CD4-positive, CD25-positive, alpha-beta regulatory T cell (primary cell): ENCODE measurements around the gene MMP12. TPM values are rescaled to one million over a fixed set of nuclear protein-coding genes. Genes with fewer than 3 reads are reported as not detected.

Experiments used
- ATAC-seq, 2 donors: fragments of 150-1000 bp; cut with Tn5 transposase; one replicate each; pipeline ENCODE4 v1.10.0; 2021; ENCODE audit warnings: low read depth in 2 of 2, moderate number of reproducible peaks in 2 of 2, moderate library complexity in 1 of 2
- DNase-seq, 3 donors: peaks; one replicate each; pipeline versions ENCODE4 v3.0.0 to v3.0.0-alpha.2; 2012 to 2022; ENCODE audit warnings: mixed read lengths in 1 of 3
- H3K27ac ChIP-seq: one replicate; pipeline ENCODE4 v1.7.0; 2013; ENCODE audit warnings: mild to moderate bottlenecking, low read length; ENCODE audit not compliant: insufficient read depth, poor library complexity, severe bottlenecking
- H3K27me3 ChIP-seq: one replicate; pipeline ENCODE4 v1.7.0; 2013; ENCODE audit warnings: low read length; ENCODE audit not compliant: control insufficient read depth, insufficient read depth
- H3K36me3 ChIP-seq: one replicate; pipeline ENCODE4 v1.7.0; 2013; ENCODE audit warnings: mild to moderate bottlenecking, low read length, moderate library complexity; ENCODE audit not compliant: control insufficient read depth, insufficient read depth
- H3K4me1 ChIP-seq: 2 replicates; pipeline ENCODE4 v1.7.0; 2013; ENCODE audit warnings: mild to moderate bottlenecking, low read length; ENCODE audit not compliant: insufficient read depth, control insufficient read depth, poor library complexity, severe bottlenecking
- H3K4me3 ChIP-seq: one replicate; pipeline ENCODE4 v1.7.0; 2013; ENCODE audit warnings: low read depth, mild to moderate bottlenecking, low read length, moderate library complexity
- H3K9me3 ChIP-seq, 2 experiments: 1 replicate in 1 of 2; 2 replicates in 1 of 2; pipeline ENCODE4 v1.7.0; 2013; ENCODE audit warnings: low read length in 2 of 2, mild to moderate bottlenecking in 1 of 2, moderate library complexity in 1 of 2; ENCODE audit not compliant: control insufficient read depth in 2 of 2
- H3K27ac Mint-ChIP-seq, 3 donors: one replicate each; pipeline ENCODE4 v1.8.0; 2020 to 2022; ENCODE audit warnings: mild to moderate bottlenecking in 3 of 3, mixed read lengths in 3 of 3, moderate library complexity in 2 of 3
- H3K27me3 Mint-ChIP-seq: one replicate; pipeline ENCODE4 v1.8.0; 2022; ENCODE audit warnings: mild to moderate bottlenecking, mixed read lengths
- H3K36me3 Mint-ChIP-seq: one replicate; pipeline ENCODE4 v1.8.0; 2020; ENCODE audit warnings: mixed read lengths
- H3K4me1 Mint-ChIP-seq, 4 donors: one replicate each; pipeline ENCODE4 v1.8.0; 2020 to 2022; ENCODE audit warnings: mixed read lengths in 4 of 4, mild to moderate bottlenecking in 1 of 4
- H3K4me3 Mint-ChIP-seq, 4 donors: one replicate each; pipeline ENCODE4 v1.8.0; 2020 to 2022; ENCODE audit warnings: mild to moderate bottlenecking in 4 of 4, mixed read lengths in 4 of 4, moderate library complexity in 3 of 4
- H3K9me3 Mint-ChIP-seq, 7 donors: one replicate each; pipeline ENCODE4 v1.8.0; 2020 to 2022; ENCODE audit warnings: mixed read lengths in 7 of 7, mild to moderate bottlenecking in 3 of 7, moderate library complexity in 2 of 7
- polyA plus RNA-seq, 4 donors: library from polyadenylated mRNA; unstranded; fragments of 300-500 nt; fragmentation: Illumina TruSeq; gene quantifications; one replicate each; pipeline ENCODE4 v1.2.3, GENCODE V29; 2021
- total RNA-seq: library from RNA; stranded (reverse); gene quantifications from one replicate; pipeline ENCODE4 v1.2.3, GENCODE V29; 2022

The MMP12 gene
- total and polyA plus RNA-seq, 5 donors from 2014 or later = not detected

DNA sequence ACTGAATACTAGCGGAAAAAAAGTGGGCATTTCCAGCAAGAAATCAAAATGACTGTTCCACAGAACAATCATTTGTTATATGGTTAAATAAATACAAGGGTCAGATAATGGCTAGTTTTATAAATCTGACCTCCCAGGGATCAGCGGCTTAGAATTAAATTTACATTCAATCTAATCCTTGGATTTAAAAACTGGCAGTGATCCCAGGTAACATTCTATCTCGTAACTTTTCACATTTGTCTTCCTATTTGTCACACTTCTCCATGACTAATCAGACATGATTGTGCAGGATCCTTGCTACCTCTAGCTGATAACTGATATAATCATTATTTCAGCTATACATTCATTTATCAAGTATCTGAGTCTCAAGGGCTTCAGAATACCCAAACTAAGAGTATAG is 28.5 kb downstream of the MMP12 start:
- H3K36me3 Mint-ChIP-seq = no peaks in the 10 kb centered on the region
- no peaks in the 10 kb centered on the region for H3K27me3 ChIP-seq
- no peaks in the 10 kb centered on the region for H3K4me1 Mint-ChIP-seq
- no peak overlapping the region for H3K4me3 ChIP-seq
- DNase-seq (no peak), ATAC-seq (no peak)
- no peaks in the 10 kb centered on the region for H3K9me3 Mint-ChIP-seq
- no peaks in the 10 kb centered on the region for H3K9me3 ChIP-seq
- no peak overlapping the region for H3K4me3 Mint-ChIP-seq
- no peak overlapping the region for H3K27ac ChIP-seq
- H3K27me3 Mint-ChIP-seq = no peaks in the 10 kb centered on the region
- no peaks in the 10 kb centered on the region for H3K4me1 ChIP-seq
- H3K36me3 ChIP-seq = no peaks in the 10 kb centered on the region
- H3K27ac Mint-ChIP-seq = no peak overlapping the region

DNA sequence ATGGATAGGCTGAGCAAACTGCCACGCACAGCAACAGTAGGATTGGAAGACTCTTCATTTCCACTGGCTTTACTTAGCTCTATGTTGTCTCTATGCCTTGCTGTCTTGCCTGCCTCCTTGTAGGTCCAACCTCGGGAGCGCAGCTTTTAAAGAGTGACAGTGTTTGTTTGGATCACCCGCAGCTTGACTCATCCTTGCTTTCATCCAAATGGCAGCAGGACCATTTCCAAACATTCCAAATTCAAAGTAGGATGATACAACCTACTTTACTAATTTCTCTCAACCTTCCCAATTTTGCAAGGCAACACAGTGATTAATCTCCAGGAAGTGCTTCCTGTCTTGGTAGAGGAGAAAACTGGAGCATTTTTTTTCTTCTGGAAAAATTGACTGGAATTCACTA is 31.3 kb downstream of the MMP12 start, which contains the start of gene MMP3:
Gene MMP3 (minus strand): TSS at position 121 of the 400 bp plus-strand sequence. CDS start 63 bp downstream, at position 58.
- Mint-ChIP-seq H3K4me1 (no peaks in the 10 kb centered on the region), H3K4me3 (no peak within 1 kb of the TSS), H3K27ac (no peak within 1 kb of the TSS), H3K36me3 (no peaks in the 10 kb centered on the region), H3K9me3 (peaks cover 0 to 1% (median 0%) of the 10 kb centered on the region in 7 donors), H3K27me3 (no peaks in the 10 kb centered on the region)
- no peak for DNase-seq
- Histone ChIP-seq H3K27ac (no peak within 1 kb of the TSS), H3K9me3 (no peaks in the 10 kb centered on the region), H3K36me3 (no peaks in the 10 kb centered on the region), H3K4me3 (no peak within 1 kb of the TSS), H3K4me1 (no peaks in the 10 kb centered on the region), H3K27me3 (no peaks in the 10 kb centered on the region)
- no peak for ATAC-seq

DNA sequence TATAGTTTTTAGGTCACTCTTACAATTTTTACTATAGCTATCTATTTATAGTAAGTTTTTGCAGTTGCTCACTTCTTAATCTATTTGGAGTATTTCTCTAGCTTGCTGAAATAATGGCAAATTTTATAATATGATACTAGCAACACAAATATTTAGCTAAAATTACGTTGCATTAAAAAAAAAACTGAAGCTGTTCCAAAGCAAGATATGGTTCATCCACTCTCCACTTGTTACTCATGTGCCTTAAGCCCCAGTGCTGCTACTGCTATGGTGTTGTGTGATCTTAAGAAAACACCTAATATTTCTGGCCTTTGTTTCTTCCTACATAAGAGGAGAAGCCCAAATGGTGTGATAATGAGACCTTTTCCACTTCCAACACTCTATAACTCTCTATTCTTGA is 31.9 kb downstream of the MMP12 start:
- Histone ChIP-seq H3K4me1 (no peaks in the 10 kb centered on the region), H3K27ac (no peak overlapping the region), H3K9me3 (no peaks in the 10 kb centered on the region), H3K4me3 (no peak overlapping the region), H3K27me3 (no peaks in the 10 kb centered on the region), H3K36me3 (no peaks in the 10 kb centered on the region)
- no peaks in the 10 kb centered on the region for H3K4me1 Mint-ChIP-seq
- DNase-seq (no peak), ATAC-seq (no peak)
- H3K36me3 Mint-ChIP-seq = no peaks in the 10 kb centered on the region
- H3K27ac Mint-ChIP-seq = no peak overlapping the region
- H3K9me3 Mint-ChIP-seq = peaks cover 0 to 1% (median 0%) of the 10 kb centered on the region in 7 donors
- H3K4me3 Mint-ChIP-seq = no peak overlapping the region
- H3K27me3 Mint-ChIP-seq = no peaks in the 10 kb centered on the region

DNA sequence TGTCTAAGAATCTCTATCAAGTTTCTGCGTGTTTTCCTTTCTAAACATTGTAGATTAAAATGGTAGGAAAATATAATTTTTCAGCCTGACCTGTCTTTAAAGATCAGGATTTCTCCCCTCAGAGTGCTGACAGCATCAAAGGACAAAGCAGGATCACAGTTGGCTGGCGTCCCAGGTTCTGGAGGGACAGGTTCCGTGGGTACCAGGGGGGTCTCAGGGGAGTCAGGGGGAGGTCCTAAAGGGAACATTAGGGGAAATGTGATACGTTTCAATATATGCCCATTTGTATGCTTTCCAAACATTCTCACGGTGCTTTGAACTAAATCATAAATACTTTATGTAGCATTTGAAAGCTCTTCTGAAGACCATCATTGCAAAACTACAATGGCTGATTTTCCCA is 34.8 kb downstream of the MMP12 start:
- Mint-ChIP-seq H3K4me3 (no peak overlapping the region), H3K36me3 (no peaks in the 10 kb centered on the region)
- no peak for ATAC-seq

DNA sequence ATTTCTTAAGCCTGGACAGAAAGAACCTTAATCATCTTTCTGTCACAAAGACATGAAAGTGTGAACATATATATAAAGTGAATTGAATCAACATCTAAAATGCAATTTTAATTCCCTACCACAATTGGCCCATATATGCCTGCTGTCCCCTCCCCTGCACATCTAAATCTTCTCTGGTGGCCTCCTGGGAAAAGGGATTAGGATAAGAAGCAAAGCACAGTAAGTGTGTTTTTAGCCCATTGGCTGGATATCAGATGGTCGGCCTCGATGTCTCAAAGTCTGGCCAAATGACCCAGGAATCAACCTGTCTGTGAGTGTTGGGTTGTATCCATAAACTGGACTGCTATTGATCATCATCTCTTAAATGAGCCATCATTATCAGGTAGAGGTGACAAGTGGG is 37.1 kb downstream of the MMP12 start:
- H3K27ac ChIP-seq = no peak overlapping the region
- no peaks in the 10 kb centered on the region for H3K27me3 ChIP-seq
- H3K36me3 ChIP-seq = no peaks in the 10 kb centered on the region
- no peak overlapping the region for H3K4me3 ChIP-seq
- Mint-ChIP-seq H3K4me1 (no peaks in the 10 kb centered on the region), H3K36me3 (no peaks in the 10 kb centered on the region), H3K27ac (no peak overlapping the region), H3K27me3 (no peaks in the 10 kb centered on the region), H3K9me3 (peaks cover 0 to 1% (median 0%) of the 10 kb centered on the region in 7 donors), H3K4me3 (no peak overlapping the region)
- ATAC-seq (no peak), DNase-seq (no peak)
- no peaks in the 10 kb centered on the region for H3K9me3 ChIP-seq
- H3K4me1 ChIP-seq = no peaks in the 10 kb centered on the region

More for the DNA sequence above, 34.8 kb downstream of the MMP12 start:
- no peaks in the 10 kb centered on the region for H3K4me1 Mint-ChIP-seq
- Histone ChIP-seq H3K36me3 (no peaks in the 10 kb centered on the region), H3K27me3 (no peaks in the 10 kb centered on the region), H3K4me3 (no peak overlapping the region), H3K9me3 (no peaks in the 10 kb centered on the region), H3K4me1 (no peaks in the 10 kb centered on the region), H3K27ac (no peak overlapping the region)
- no peak overlapping the region for H3K27ac Mint-ChIP-seq
- H3K27me3 Mint-ChIP-seq = no peaks in the 10 kb centered on the region
- no peak for DNase-seq
- H3K9me3 Mint-ChIP-seq = peaks cover 0 to 1% (median 0%) of the 10 kb centered on the region in 7 donors

DNA sequence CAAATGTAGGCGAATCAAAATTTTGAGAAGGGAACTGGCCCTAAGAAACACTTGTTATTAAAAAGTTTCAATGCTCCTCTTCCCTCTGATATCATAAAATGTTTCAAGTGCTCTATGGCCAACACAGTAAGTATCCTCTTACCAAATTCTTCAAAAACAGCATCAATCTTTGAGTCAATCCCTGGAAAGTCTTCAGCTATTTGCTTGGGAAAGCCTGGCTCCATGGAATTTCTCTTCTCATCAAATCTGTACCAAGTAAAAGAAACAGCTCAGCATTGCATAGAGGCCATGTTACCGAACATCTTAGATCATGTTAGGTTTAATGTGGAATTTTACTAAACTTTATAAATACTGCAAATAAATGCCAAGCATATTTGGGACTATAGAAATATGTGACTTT is 37.6 kb downstream of the MMP12 start:
- no peak overlapping the region for H3K27ac ChIP-seq
- H3K27ac Mint-ChIP-seq = no peak overlapping the region
- peaks cover 0 to 1% (median 0%) of the 10 kb centered on the region in 7 donors for H3K9me3 Mint-ChIP-seq
- H3K4me1 Mint-ChIP-seq = no peaks in the 10 kb centered on the region
- H3K36me3 Mint-ChIP-seq = no peaks in the 10 kb centered on the region
- no peak for ATAC-seq
- H3K9me3 ChIP-seq = no peaks in the 10 kb centered on the region
- H3K27me3 ChIP-seq = no peaks in the 10 kb centered on the region
- H3K4me3 Mint-ChIP-seq = no peak overlapping the region
- no peak for DNase-seq
- H3K4me1 ChIP-seq = no peaks in the 10 kb centered on the region
- H3K4me3 ChIP-seq = no peak overlapping the region
- H3K36me3 ChIP-seq = no peaks in the 10 kb centered on the region
- no peaks in the 10 kb centered on the region for H3K27me3 Mint-ChIP-seq

DNA sequence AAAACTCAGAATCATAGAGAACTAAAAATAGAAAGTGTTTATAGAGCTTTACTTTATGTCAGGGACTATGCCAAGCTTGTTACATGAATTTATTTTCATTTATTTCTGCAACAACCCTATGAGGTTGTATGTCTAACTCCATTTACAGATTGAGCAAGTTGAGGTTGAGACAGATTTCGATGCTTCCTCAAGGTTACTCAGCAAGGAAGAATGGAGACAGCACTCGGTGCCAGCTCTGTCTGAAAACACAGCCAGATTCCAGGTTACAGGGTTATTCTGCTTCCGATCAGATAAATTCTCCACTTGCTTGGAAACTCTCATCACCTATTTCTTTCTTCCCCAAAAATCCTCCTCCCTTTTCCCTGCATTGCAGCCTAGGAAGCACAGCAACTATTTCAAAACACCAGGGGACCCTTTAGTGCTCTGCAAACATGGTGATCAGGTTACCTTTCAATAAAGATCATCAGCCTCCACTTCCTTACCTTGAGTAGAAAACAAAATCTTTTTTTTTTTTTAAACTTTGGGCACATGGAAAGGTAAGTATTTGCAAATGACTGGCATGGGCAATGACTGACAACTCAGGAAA is 38.4 kb downstream of the MMP12 start:
- H3K27ac ChIP-seq = no peak overlapping the region
- H3K27me3 ChIP-seq = no peaks in the 10 kb centered on the region
- no peak overlapping the region for H3K4me3 ChIP-seq
- Mint-ChIP-seq H3K36me3 (no peaks in the 10 kb centered on the region), H3K27me3 (peaks cover 7% of the 10 kb centered on the region), H3K9me3 (peaks cover 0 to 1% (median 0%) of the 10 kb centered on the region in 7 donors), H3K4me1 (no peaks in the 10 kb centered on the region), H3K27ac (no peak overlapping the region), H3K4me3 (no peak overlapping the region)
- H3K9me3 ChIP-seq = no peaks in the 10 kb centered on the region
- no peaks in the 10 kb centered on the region for H3K4me1 ChIP-seq
- no peaks in the 10 kb centered on the region for H3K36me3 ChIP-seq
- ATAC-seq (no peak), DNase-seq (no peak)

DNA sequence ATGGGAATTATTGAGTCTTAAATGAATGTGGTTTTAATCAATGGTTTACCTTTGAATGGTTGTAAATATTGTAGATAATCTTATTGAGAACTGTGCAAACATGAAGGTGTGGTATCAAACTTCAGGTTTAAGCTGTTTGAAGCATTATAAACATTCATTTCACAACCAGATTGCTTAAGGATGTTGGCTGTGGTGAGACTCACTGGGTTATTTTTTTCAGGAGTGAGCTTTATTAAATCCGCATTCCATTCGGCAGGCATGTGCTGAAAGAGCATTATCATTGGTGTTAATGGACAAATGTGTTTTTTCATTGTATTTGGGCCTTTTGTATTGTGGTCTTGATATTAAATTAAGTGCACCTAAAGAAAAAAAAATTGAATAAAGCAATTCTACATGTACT is 41.1 kb downstream of the MMP12 start:
- Mint-ChIP-seq H3K27ac (no peak overlapping the region), H3K27me3 (peaks cover 15% of the 10 kb centered on the region)

More for the DNA sequence above, 41.1 kb downstream of the MMP12 start:
- Histone ChIP-seq H3K4me3 (no peak overlapping the region), H3K27me3 (no peaks in the 10 kb centered on the region), H3K36me3 (no peaks in the 10 kb centered on the region), H3K4me1 (no peaks in the 10 kb centered on the region), H3K9me3 (no peaks in the 10 kb centered on the region), H3K27ac (no peak overlapping the region)
- DNase-seq (no peak), ATAC-seq (no peak)
- no peak overlapping the region for H3K4me3 Mint-ChIP-seq
- no peaks in the 10 kb centered on the region for H3K9me3 Mint-ChIP-seq
- H3K36me3 Mint-ChIP-seq = no peaks in the 10 kb centered on the region
- H3K4me1 Mint-ChIP-seq = no peaks in the 10 kb centered on the region
